GM18505 (cell line): ENCODE data around the gene MRGPRG.

ENCODE experiments used
- ATAC-seq: cut with Tn5 transposase; IDR thresholded peaks from one replicate; pipeline ENCODE4 v1.9.1; 2021; ENCODE audit not compliant: unreplicated experiment
- POLR2A ChIP-seq: IDR thresholded peaks from 4 replicates; pipeline ENCODE4 v1.6.1; 2011; ENCODE audit warnings: borderline replicate concordance; ENCODE audit not compliant: insufficient read depth, insufficient read length; ENCODE audit errors: extremely low read depth

Gene MRGPRG

DNA sequence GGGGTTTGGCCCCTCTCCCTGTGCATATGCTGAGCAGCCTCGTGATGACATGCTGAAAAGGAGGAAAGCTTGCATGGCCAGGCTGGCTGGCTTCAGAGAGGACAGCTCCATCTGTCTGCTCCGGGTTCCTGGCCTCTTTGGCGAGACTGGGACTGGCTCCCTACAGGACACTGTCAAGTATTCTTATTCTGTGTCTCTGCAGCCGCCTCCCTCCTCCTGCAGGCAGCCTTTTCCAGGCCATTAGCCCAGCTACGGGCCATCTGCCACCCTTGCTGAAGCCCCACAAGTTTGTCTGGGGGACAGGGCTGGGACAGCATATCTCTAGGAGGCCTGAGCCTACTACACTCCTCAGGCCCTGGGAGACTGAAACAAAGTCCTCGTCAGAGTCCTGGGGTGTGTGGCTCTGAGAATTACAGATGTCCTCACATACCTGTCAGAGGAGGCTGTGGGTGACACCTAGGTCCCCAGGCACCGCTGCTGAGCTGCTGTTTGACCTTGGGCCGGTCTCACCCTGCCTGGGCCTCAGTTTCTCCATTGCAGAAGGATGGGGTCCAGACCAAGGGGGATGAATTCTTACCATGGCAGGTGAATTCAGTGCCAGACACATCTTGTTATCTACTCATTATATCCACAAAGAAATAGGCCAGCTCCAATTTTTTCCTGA, 11.0 kb downstream of the MRGPRG start:
- no peak for ATAC-seq
- TF ChIP-seq POLR2A = no peak

DNA sequence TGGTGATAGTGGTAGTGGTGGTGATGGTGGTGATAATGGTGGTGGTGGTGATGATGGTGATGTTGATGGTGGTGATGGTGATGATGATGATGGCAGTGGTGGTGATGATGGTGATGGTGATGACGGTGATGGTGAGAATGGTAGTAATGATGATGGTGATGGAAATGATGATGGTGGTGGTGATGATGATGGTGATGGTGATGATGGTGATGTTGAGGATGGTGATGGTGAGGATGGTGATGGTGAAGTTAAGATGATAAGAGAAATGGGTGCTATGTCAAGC, 11.8 kb downstream of the MRGPRG start:
- no peak for TF ChIP-seq POLR2A
- ATAC-seq = no peak

DNA sequence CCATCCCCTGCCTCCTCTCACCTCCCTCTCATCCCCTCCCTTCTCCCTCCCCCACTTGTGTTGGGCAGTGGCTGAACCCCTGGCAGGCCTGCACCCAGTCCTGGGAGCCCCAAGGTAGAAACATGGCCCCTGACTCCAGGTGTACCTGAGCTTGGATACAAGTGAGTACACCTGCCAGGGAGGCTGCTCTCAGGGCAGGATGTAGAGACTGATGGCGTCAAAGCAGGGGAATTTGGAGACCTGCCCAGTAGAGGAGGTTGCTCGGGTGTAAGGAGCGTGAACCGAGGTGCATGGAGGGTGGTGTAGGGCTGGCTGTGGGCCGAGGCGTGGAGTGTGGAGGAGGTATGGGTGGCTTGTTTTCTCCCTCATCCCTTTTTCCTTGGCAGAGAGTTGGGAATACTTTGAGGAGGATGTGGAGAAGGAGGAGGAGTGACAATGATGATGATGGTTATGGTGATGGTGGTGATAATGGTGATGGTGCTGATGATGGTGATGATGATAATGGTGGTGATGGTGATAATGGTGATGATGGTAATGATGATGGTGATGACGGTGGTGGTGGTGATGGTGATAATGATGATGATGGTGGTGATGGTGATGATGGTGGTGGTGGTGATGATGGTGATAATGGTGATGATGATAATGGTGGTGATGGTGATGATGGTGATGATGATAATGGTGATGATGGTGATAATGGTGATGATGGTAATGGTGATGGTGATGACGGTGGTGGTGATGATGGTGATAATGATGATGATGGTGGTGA, 12.3 kb downstream of the MRGPRG start:
- TF ChIP-seq POLR2A = no peak
- no peak for ATAC-seq

DNA sequence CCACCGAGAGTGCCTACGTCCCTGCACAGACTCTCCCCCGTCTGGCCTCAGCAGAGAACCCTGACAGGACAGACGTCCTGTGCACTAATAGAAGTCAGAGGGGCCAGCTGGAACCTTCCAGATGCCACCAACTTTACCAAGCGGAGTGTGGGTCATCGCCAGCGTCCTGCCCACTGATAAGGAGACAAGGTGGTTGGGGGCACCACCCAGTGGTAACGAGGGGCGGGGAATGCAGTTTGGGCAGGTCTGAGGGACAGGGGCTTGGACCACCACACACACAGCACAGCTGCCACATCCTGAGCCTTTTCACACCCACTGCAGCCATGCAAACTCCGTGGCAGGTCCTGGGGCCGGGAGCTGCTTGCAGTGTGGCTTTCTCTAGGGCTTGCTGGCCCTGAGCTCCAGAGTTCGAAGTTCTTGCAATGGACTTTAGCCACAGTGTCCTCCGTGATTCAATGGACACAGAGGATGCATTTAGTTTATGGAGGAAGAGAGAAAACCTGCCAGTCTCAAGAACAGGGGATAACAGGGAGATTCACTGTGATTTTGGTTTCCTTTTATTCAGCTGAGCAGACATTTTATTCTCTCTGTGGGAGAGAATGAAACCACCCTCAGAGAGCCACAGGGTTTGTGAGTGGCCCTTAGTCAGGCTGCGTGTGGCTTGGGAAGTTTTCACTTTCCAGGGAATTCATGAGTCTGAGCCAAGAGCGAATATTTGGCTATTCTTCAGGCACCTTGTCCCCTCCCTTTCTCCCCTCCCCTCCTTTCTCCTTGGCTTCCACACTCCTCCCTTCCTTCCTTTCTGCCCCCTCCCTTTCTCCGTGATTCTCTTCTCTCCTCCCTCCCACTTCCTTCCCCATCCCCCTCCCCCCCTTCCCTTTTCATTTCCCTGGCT, 13.1 kb downstream of the MRGPRG start:
- TF ChIP-seq POLR2A = no peak
- ATAC-seq = no peak

DNA sequence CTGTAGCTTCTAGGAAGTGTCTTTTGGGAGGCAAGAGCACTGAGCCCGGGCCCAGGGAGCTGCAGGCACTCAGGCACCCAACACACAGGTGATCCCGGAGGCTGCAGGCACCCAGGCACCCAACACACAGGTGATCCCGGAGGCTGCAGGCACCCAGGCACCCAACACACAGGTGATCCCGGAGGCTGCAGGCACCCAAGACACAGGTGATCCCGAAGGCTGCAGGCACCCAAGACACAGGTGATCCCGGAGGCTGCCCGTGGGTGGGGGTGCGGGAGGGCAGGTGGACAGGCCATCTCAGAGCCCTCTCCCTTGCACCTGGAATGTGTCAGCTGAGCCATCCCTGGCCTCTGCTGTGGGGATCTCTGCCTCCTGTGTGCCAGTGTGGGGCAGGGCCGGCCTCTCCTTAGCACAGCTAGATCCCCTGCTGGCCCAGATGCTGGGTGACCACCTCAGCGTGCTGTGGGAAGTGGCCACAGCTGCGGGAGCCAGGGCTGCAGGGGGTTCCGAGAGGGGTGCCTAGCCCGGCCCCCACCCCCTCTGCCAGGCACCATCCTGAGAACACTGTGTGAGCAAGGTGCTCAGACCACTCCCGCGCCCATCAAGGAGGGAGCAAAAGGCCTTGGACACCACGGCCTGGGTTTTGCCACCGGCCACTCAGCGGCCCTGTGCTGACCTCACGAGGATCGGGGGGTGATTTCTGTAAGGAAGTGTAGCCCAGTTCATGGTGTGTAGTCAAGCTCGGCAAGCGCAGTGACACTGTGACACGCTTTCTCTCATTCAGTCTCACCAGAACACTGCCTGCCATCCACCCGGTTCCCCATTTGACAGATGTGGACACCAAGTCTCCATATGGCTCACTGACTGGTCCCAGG, 14.2 kb downstream of the MRGPRG start:
- TF ChIP-seq POLR2A = no peak
- no peak for ATAC-seq

DNA sequence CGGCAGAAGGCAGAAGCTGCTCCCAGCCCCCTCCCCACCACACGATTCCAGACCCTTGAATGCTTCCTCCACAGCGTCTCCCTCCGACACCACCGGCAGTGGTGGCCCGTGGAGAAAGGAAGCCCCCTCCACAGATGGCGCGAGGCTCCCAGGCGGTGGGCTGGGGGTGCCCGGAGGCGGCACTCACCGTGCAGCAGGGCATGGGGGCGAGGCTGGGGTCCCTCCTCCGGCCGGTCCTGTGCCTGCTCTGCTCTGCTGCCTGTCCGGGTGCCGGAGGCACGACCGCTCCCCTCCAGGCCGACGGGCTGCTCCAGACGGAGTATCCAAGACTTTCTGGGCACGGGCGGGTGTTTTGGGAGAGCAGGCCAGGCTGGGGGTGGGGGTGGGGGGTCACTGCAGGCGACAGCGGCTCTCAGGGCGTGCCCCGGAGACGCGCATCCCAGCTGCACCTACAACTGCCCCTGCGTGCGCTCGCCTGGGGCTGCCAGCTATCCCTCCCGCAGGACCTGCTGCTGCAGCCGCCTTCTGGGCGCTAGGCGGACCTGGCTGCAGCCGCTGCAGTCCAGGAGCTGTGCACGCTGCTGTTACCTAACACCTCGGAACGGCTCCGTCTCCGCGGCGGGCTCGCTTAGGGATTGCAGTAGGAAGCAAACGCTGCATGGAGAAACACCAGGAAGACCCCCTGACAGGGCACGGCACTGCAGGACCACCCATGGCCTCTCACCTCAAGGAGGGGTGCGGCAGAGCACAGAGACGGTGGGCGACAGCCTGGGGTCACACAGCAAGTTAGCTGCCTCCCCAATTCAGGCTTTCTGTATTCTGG, 15.2 kb downstream of the MRGPRG start:
- ATAC-seq = no peak
- no peak for TF ChIP-seq POLR2A

DNA sequence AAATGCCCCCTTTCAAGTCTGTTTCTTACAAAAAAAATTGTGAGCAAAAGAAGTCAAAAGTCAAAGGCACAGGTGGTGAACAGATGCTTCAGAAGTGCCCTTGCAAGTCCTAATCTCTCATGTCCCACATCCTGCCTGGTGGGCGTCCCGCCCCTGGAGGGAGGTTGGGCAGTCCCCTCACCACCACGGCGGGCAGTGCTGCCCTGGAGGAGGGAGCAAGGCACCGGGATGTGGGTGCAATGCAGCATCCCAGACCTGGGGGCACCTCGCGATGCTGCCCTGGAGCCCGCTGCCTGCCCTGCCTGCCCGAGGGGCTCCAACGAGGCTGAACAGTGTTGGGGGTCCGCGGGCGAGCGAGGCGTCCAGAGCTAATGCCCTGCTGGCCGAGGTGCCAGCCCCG, 15.9 kb downstream of the MRGPRG start:
- TF ChIP-seq POLR2A = no peak
- no peak for ATAC-seq

DNA sequence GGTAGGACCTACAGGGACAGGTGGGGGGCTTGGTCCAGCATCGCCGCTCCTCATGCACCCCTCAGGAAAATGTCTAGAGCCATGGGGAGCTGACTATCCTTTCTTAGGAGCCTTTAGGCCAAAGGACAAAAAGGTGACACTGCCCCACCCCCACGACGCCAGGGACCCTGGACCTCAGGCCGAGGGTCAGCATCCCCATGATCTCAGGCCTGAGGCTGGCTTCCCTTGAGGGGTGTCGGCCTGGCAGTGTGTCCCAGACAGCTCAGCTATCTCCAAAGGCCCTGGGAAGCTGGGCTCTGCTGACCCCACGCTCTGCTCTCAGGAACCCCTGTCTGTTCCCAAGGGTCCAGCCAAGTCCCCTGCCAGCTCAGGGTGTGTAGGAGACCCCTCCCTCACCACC, 16.3 kb downstream of the MRGPRG start:
- no peak for TF ChIP-seq POLR2A
- ATAC-seq = no peak

DNA sequence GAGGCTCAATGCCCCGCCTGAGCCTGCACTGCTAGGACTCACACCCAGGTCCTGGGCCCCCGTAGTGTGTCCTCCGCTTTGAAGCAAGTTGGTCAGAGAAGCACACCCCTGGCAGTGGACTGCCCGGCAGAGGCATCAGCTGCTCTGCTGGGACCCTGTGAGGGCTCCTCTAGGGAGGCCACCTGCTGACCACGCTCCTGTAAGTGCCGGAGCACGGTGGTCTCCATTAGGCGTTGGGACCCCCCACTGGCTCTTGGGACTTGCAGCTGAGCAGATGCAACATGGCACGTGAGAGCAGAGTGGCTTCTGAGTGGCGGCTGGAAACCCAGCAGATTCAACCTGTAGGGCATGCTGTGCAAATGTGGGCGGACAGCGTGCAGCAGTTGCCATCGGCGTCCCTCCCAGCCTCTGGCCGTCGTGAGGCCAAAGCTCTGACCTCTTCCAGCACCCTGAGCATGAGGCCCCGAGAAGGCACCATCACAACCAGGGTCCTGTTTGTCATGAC, 16.9 kb downstream of the MRGPRG start:
- TF ChIP-seq POLR2A = no peak
- no peak for ATAC-seq

DNA sequence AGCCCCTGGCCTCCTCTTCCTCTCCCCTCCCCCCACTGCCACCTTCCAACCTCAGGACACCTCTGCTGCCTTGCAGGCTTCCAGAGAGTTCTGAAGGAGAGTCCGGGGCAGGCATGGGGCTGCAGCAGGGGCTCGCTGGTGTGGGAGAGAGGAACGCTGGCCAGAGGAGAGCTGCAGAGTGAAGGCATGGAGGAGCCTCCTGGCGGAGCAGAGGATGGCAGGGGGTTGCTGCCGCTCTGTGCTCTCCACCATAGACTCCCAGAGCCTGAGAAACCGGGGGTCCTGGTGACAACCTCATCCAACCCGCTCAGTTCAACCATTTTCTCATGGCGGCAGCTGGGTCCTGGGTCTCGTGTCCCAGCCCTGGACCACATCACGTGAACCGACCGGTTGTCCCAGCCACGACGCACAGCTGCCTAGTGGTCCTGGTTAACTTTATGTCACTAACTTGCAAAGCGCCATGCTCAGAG, 17.5 kb downstream of the MRGPRG start:
- no peak for TF ChIP-seq POLR2A
- no peak for ATAC-seq

DNA sequence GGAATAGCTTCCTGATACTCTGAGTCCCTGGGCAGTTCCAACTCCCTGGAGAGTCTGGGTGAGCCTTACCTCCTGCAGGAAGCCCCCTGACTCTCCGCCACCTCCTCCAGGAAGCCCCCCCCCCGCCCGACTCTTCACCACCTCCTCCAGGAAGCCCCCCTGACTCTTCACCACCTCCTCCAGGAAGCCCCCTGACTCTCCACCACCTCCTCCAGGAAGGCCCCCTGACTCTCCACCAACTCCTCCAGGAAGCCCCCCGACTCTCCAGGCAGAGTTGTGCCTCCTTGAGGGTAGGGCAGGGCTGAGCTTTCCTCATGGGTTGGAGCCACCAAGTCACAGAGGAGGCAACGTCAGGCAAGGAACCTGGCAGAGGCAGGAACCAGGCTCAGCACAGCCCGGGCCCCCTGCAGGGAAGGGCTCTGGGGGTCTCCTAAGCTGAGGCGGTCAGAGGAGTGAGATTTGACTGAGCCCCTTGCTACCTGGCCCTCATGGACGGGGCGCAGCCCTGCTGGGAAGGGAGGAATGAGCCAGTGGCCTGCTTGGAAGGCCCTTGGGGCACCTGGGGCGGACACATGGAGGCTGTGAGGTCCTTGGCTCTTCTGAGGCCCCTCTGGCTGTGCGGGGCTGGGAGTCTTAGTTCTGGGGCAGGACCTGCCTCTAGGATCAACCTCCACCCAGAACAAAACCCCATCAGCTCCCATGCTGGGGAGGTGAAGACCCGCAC, 18.1 kb downstream of the MRGPRG start:
- no peak for ATAC-seq
- no peak for TF ChIP-seq POLR2A
